ENCODE results near the gene CAPN13.

CAPN13 gene

GRCh38 chr2:30722936-30723725, 84.1 kb downstream of the CAPN13 start:
- no peak for DNase-seq

GRCh38 chr2:30721668-30722647, 85.3 kb downstream of the CAPN13 start:
- no peak for DNase-seq

GRCh38 chr2:30721241-30721640, 86.0 kb downstream of the CAPN13 start:
- no peak for DNase-seq

- DNase-seq, result no peak
Measured at GRCh38 chr2:30717081-30717650, 90.1 kb downstream of the CAPN13 start.

GRCh38 chr2:30716123-30716900, 90.9 kb downstream of the CAPN13 start:
- no peak for DNase-seq

GRCh38 chr2:30714811-30715709, 92.2 kb downstream of the CAPN13 start:
- no peak for DNase-seq

GRCh38 chr2:30713698-30714097, 93.5 kb downstream of the CAPN13 start:
- DNase-seq, result no peak

GRCh38 chr2:30711646-30712085, 95.6 kb downstream of the CAPN13 start:
- peak; percentile 92 for DNase-seq

- DNase-seq, result no peak
Measured at GRCh38 chr2:30710461-30710860, 96.8 kb downstream of the CAPN13 start.

- DNase-seq, result no peak
Measured at GRCh38 chr2:30710016-30710415, 97.2 kb downstream of the CAPN13 start.

GRCh38 chr2:30709516-30709915, 97.7 kb downstream of the CAPN13 start:
- no peak for DNase-seq

- DNase-seq, result no peak
Measured at GRCh38 chr2:30708491-30709290, 98.6 kb downstream of the CAPN13 start.

- no peak for DNase-seq
Measured at GRCh38 chr2:30707304-30707903, 99.8 kb downstream of the CAPN13 start.

GRCh38 chr2:30706534-30707303, 100.5 kb downstream of the CAPN13 start:
- peak; percentile 76 for DNase-seq

GRCh38 chr2:30705711-30706533, 101.3 kb downstream of the CAPN13 start:
- DNase-seq, result no peak

- no peak for DNase-seq
Measured at GRCh38 chr2:30705056-30705455, 102.2 kb downstream of the CAPN13 start.

- DNase-seq, result no peak
Measured at GRCh38 chr2:30704309-30705020, 102.8 kb downstream of the CAPN13 start.

GRCh38 chr2:30702694-30703093, 104.6 kb downstream of the CAPN13 start:
- no peak for DNase-seq
